Jurkat, Clone E6-1 (cell line): ENCODE data around the gene TRAPPC2.
"Not testable (repeated sequence)": the region's sequence is repeated elsewhere in the genome, so short reads cannot be mapped to it uniquely, and the experiment has no call there.

Experiments
- DNase-seq: peaks from one replicate; pipeline ENCODE4 v3.0.0-alpha.2; 2011; ENCODE audit warnings: low read depth, low spot score
- H3K4me3 ChIP-seq: 2 replicates; pipeline ENCODE4 v1.5.1; 2011; ENCODE audit warnings: mild to moderate bottlenecking, low read length, control low read depth, moderate library complexity

The TRAPPC2 gene

GRCh38 chrX:13685126-13685763, 49.2 kb downstream of the TRAPPC2 start:
- DNase-seq, result no peak
- H3K4me3 ChIP-seq, result no peak overlapping the region

GRCh38 chrX:13684361-13684760, 50.1 kb downstream of the TRAPPC2 start:
- no peak overlapping the region for H3K4me3 ChIP-seq
- DNase-seq, result no peak

GRCh38 chrX:13681595-13681994, 52.8 kb downstream of the TRAPPC2 start:
- no peak for DNase-seq
- H3K4me3 ChIP-seq, result no peak overlapping the region

- H3K4me3 ChIP-seq, DNase-seq: not testable (repeated sequence)
These were observed 54.7 kb downstream of the TRAPPC2 start for GRCh38 chrX:13679700-13680099.

- no peak overlapping the region for H3K4me3 ChIP-seq
- DNase-seq, result no peak
These were observed 57.5 kb downstream of the TRAPPC2 start for GRCh38 chrX:13676885-13677284.

GRCh38 chrX:13673016-13673415, 61.4 kb downstream of the TRAPPC2 start:
- no peak for DNase-seq
- no peak overlapping the region for H3K4me3 ChIP-seq

GRCh38 chrX:13670197-13670596, 64.2 kb downstream of the TRAPPC2 start:
- no peak for DNase-seq
- no peak overlapping the region for H3K4me3 ChIP-seq

- not testable (repeated sequence) for DNase-seq, H3K4me3 ChIP-seq
These were observed 64.7 kb downstream of the TRAPPC2 start for GRCh38 chrX:13669755-13670154.

GRCh38 chrX:13669246-13669737, 65.1 kb downstream of the TRAPPC2 start:
- H3K4me3 ChIP-seq, result no peak overlapping the region
- no peak for DNase-seq

- no peak overlapping the region for H3K4me3 ChIP-seq
- DNase-seq, result no peak
These were observed 66.5 kb downstream of the TRAPPC2 start for GRCh38 chrX:13667919-13668318.

- no peak for DNase-seq
- H3K4me3 ChIP-seq, result no peak overlapping the region
These were observed 67.6 kb downstream of the TRAPPC2 start for GRCh38 chrX:13666836-13667235.

GRCh38 chrX:13664020-13664419, 70.4 kb downstream of the TRAPPC2 start:
- no peak for DNase-seq
- no peak overlapping the region for H3K4me3 ChIP-seq

GRCh38 chrX:13662355-13662791, 72.0 kb downstream of the TRAPPC2 start:
- no peak for DNase-seq
- H3K4me3 ChIP-seq, result no peak overlapping the region
